ENCODE data around the gene FBLN5. TPM values are rescaled to one million over a fixed set of nuclear protein-coding genes. Genes with fewer than 3 reads are reported as not detected.

Gene FBLN5
- total RNA-seq, 1 donor from 2014 or later: 130 TPM

GRCh38 chr14:91879196-91879595, 68.3 kb downstream of the FBLN5 start:
- peaks cover 25% of the 10 kb centered on the region for H3K4me1 ChIP-seq
- intact Hi-C loops (cut with DNase I): no loop called here
- DNase-seq (no peak), ATAC-seq (peak in 1 of 2 donors; percentile 12)
- no peak for TF ChIP-seq CTCF (IDR thresholded peaks at IDR 0.05)
- H3K9me3 ChIP-seq: no peaks in the 10 kb centered on the region
- H3K27ac ChIP-seq: peak overlapping the region; percentile 18
- H3K4me3 ChIP-seq: no peak overlapping the region
- no peaks in the 10 kb centered on the region for H3K27me3 ChIP-seq (ENCODE audit: low read depth)
- peaks cover 32% of the 10 kb centered on the region for H3K36me3 ChIP-seq

GRCh38 chr14:91878274-91878673, 69.2 kb downstream of the FBLN5 start:
- Histone ChIP-seq H3K4me1 (peaks cover 33% of the 10 kb centered on the region), H3K36me3 (peaks cover 32% of the 10 kb centered on the region), H3K9me3 (no peaks in the 10 kb centered on the region), H3K4me3 (no peak overlapping the region), H3K27me3 (ENCODE audit: low read depth) (no peaks in the 10 kb centered on the region), H3K27ac (no peak overlapping the region)
- DNase-seq (no peak), ATAC-seq (no peak)
- intact Hi-C loops (cut with DNase I): no loop called here
- TF ChIP-seq CTCF (IDR thresholded peaks at IDR 0.05): no peak

GRCh38 chr14:91877376-91877915, 70.0 kb downstream of the FBLN5 start:
- no peak for TF ChIP-seq CTCF (IDR thresholded peaks at IDR 0.05)
- H3K36me3 ChIP-seq: peaks cover 32% of the 10 kb centered on the region
- H3K27ac ChIP-seq: no peak overlapping the region
- no peaks in the 10 kb centered on the region for H3K27me3 ChIP-seq (ENCODE audit: low read depth)
- H3K4me1 ChIP-seq: peaks cover 35% of the 10 kb centered on the region
- intact Hi-C loops (cut with DNase I): no loop called here
- DNase-seq: no peak
- no peak overlapping the region for H3K4me3 ChIP-seq
- H3K9me3 ChIP-seq: no peaks in the 10 kb centered on the region
- no peak for ATAC-seq

- Histone ChIP-seq H3K9me3 (no peaks in the 10 kb centered on the region), H3K4me1 (peaks cover 44% of the 10 kb centered on the region), H3K27me3 (ENCODE audit: low read depth) (no peaks in the 10 kb centered on the region), H3K27ac (no peak overlapping the region), H3K4me3 (no peak overlapping the region), H3K36me3 (peaks cover 32% of the 10 kb centered on the region)
- ATAC-seq (no peak), DNase-seq (no peak)
- no peak for TF ChIP-seq CTCF (IDR thresholded peaks at IDR 0.05)
- intact Hi-C loops (cut with DNase I): no loop called here
Measured at GRCh38 chr14:91876492-91876891, 71.0 kb downstream of the FBLN5 start.

- Histone ChIP-seq H3K9me3 (no peaks in the 10 kb centered on the region), H3K4me1 (peaks cover 51% of the 10 kb centered on the region), H3K27ac (no peak overlapping the region), H3K27me3 (ENCODE audit: low read depth) (no peaks in the 10 kb centered on the region), H3K4me3 (no peak overlapping the region), H3K36me3 (peaks cover 30% of the 10 kb centered on the region)
- intact Hi-C loops (cut with DNase I): no loop called here
- DNase-seq (no peak), ATAC-seq (no peak)
- no peak for TF ChIP-seq CTCF (IDR thresholded peaks at IDR 0.05)
Measured at GRCh38 chr14:91875525-91876286, 71.8 kb downstream of the FBLN5 start.
